HG02798 (cell line): ENCODE results near the gene KSR1.

Experiments used
- ATAC-seq: cut with Tn5 transposase; IDR thresholded peaks from one replicate; pipeline ENCODE4 v1.9.1; 2021; ENCODE audit warnings: mild to moderate bottlenecking; ENCODE audit not compliant: unreplicated experiment, poor library complexity

Gene KSR1

DNA sequence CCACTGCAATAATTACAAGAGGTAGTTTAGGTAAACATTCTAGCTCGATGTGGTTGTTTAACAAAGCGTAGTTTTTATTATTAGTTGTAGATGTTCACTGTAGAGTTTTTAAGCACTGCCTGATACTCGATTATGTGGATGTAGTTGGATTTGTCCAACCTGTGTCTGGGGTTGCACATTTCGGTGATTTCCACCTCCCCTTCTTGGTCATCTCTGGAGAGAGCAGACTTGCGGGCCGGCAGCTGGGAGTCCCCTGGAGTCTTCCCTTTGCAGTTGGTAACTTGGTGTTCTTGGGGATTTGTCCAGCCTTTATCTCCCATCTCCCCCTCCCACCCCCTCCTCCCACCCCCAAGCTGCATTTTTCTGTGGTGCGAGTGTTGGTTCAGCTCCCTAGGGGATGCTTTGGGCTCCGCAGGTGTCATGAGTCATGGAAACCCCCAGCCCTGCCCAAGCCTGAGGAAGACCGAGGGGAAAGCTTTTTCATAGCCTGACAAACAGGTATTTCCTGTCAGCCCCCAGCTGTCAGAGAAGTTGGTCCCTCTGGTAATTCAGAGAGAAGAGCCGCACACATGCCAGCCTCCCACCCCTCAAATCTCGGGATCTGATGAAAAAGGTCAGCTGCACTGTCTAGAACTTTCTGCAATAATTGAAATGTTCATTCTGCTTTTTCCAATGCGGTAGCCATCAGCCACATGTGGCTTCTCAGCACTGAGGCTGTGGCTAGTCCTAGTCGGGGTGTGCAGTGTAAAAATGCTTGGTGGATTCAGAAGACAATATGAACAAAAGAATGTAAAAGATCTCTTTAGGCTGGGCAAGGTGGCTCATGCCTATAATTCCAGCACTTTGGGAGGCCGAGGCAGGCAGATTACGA, 50.3 kb downstream of the KSR1 start:
- peak; percentile 65 for ATAC-seq

DNA sequence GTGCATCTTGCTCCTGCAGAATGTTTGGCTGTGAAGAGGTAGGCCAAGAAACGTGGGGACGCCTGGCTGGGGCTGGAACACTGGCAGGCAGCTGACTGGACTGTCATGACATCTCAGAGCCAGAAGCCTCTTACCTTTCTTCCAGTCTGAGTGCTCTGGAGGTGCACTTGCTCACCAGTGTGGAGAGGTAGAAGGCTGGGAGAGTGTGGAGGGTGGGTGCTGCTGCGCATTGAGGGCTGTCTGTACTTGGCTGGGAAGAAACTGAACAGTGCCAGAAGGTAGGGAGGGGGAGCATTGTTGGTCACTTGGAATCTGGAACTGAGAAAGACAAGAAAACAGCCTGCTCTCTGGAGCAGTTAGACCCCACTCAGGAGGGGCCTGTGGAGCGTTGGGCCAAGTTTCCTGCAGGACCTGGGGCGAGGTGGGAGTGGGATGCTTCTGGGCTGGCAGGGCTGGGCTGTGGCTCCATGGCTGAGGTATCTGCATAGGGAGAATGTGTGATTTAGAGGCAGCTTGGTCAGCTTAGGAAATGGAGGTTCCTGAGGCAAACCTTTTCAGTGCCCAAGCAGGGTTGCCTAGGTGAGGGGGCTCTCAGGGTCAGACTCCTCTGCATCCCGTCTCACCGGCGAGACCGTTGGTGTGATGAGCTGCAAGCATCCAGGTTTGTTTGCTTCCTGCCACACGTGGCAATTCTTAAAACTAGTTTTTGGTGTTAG, 55.1 kb downstream of the KSR1 start:
- ATAC-seq, result no peak

DNA sequence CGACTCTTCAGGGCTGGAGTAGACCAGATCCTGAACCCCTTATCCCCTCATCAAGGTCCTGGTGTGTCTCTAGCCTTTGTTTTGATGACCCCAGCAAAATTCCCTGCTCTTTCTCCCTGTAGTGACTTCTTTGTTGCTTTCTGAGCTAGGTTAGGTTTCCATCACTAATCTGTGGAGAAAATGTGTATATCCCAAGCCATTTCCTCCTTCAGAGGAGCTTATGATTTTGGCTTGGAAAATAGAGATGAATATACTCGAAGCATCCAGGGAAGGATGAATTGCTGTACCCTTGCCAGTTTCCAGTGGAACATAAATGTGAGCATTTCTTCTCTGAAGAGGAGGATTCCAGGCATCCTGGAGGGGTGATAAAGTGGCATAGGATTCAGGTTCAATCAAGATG, 55.8 kb downstream of the KSR1 start:
- ATAC-seq, result no peak

DNA sequence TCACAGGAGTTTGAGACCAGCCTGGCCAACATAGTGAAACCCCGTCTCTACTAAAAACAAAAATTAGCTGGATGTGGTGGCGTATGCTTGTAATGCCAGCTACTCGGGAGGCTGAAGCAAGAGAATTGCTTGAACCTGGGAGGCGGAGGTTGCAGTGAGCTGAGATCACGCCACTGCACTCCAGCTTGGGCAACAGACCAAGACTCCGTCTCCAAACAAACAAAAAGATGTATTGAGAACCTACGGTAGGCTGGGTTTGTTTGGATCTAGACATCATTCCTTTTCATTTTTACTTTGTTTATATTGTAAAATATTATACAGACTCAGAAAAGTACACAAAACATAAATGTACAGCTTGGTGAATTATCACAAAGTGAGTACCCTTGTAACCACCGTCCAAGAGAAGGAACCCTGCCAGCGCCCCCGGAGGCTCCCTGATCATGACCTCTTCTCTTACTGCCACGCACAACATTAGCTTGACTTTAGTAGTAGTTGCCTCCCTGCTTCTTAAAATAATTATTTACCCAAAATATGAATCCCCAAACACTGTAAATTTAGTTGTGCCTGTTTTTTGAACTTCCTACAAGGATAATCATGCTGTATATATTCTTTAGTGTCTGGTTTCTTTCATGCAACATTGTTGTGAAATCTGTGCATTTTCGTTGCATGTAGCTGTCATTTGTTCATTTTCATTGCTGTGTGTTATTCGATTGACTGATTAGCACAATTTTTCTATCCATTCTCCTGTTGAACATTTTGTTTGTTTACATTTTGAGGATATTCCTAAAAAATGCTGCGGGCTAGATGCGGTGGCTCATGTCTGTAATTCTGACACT, 56.5 kb downstream of the KSR1 start:
- ATAC-seq, result no peak

DNA sequence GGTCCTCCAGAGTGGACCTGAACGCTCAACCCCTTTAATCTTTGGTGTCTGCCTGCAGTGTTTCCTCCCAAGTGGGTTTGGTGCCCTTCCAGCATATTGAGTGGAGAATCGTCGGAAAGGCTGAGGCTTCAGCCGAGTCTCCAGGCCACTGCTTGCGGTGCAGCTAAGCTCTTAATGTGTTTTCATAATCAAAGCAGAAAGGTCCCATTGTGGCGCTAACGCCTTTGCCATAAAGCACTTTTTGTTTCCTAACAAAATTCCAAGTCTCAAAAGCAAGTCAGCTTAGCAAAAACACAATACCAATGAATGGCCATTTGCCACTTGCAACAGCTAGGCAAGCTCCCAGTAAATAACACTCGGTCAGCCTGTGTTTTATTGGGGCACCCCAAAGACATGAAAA, 57.6 kb downstream of the KSR1 start:
- no peak for ATAC-seq

DNA sequence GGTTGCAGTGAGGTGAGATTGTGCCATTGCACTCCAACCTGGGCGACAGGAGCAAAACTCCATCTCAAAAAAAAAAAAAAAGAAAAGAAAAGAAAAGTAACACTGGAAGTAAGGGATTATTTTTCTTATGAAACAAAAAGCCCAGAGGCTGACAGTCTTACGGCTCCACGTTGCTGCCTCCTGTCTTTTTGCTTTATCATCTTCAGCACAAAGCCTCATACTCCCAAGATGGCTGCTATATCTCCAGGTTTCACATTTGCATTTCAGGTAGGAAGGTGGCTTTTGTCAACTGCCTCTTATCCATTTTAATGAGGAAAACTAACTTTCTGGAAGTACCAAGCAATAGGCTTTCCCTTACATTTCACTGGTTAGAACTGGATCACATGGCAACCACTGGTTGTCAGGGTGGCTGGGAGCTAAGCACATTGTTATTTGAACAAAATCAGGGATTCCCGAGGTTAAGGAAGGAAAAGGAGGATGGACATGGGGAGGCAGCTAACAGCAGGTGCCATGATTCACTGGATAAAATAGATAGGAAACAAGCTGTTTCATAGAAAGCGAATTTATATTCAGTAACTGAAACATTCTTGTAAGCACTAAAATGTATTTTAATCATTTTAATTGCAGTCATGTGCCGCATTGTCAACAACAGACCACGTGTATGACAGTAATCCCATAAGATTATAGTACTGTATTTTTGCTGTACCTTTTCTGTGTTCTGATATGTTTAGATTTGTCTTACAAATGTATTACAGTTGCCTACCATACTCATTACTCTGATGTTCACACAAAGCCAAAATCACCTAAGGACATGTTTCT, 58.6 kb downstream of the KSR1 start:
- ATAC-seq, result no peak

DNA sequence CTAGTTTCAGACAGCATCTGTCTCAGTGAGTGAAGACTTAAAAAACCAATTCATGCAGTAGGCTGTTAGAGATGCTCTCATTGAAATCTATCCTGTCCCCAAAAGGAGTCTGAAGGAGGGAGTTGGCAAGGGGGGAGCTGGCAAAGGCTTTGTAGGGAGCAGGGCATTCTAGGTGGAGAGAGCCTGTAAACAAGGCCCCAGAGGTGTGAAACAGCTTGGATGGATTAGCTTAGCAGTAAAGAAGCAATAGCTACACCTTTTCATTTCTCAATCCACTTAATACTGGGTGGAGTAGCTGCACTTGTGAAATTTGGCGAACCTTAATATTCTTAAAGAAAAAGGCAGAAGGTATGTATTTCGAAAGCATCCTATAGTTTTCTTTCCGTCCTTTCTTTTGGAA, 61.8 kb downstream of the KSR1 start:
- no peak for ATAC-seq

DNA sequence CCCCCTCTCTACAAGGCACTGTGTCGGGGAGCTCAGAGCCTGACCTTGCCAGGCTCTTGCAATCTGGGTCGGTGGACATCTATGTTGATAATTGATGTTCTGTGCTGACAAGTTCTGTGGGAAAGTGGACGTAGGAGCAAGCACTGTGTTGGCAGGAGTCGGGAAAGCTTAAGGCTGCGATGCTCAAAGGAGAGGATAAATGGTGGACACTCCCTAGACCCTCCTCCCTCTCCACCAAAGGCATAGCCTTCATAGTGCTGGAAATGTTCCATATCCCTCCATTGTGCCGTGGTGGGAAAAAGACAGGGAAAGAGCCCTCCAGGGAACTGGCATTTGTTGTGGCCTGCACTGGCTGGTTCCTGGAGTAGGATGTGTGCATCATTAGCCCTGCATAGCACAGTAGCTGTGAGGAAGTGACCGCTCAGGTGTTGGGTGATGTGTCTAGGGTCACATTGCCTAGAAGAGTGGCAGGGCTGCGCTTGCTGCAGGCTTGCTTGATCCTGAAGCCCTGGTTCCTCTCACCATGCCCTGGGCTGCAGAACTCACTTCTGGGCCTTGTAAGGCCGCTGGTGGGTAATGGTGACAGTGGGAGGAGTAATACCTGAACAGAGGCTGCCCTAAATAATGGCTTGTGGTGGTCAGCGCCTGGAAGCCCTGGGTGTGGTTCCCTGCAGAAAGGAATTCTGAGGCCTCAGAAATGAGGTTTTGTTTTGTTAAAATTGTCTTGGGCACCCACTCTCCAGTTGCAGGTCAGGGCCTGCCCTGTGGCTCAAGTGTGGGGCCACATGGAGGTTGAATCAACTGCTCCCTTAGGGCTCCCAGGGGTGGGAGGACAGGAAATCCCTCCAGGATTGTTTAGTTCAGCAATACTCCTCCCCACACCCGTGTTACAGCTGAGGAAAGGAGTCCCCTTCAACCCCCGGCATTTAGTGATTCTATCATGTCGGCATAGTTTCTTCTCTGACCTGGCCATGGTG, 62.6 kb downstream of the KSR1 start:
- ATAC-seq, result peak; percentile 25

DNA sequence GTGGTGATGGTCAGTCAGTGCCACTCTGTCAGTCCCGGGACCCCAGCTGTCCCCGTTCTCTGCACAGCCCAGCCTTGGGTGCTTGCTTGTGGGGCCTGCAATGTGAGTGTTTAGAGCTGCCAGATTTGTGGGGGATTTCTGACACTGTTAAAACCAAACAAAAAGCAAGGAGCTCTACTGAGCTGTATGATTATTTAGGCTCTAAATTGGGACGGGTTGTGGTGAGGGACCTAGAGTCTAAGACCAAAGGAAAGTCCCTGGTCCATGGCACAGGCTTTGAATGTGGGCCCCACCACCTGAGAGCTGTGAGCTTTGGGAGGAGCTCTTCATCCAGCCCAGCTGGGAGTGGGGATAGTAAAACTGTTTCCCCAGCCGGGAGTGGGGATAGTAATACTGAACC, 63.3 kb downstream of the KSR1 start:
- ATAC-seq, result peak; percentile 62

DNA sequence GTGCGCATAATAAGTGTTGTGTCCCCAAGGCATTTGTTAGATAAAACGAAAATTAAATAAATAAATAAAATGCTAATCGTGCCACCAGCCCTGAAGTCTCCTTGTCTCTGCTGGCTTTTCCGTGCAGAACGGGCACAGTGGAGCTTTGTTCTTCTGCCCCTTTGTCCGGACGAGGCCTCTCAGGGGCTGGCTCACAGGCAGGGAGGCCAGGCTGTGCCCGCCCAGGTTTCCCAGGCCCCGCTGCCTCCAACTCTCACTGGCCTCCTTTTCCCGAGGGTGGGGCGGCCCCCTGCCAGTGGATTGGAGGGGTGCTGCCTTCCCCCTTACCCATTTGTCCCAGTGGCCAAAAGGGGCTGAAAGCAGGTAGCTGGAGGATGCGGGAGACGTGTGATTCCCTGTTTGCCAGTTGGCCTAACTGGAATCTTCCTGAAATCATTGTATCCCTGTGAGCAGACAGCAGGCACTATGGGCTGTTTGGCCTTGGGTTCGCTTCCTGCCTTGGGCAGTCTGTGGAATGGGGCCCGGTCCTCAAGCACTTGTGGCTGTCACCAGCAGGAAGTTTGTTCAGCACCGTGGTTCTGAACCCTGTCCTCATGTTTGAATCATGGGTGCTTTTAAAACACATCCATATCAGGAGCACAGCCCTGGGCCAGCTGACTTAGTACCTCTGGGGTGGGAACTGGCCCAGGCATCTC, 64.4 kb downstream of the KSR1 start:
- no peak for ATAC-seq

DNA sequence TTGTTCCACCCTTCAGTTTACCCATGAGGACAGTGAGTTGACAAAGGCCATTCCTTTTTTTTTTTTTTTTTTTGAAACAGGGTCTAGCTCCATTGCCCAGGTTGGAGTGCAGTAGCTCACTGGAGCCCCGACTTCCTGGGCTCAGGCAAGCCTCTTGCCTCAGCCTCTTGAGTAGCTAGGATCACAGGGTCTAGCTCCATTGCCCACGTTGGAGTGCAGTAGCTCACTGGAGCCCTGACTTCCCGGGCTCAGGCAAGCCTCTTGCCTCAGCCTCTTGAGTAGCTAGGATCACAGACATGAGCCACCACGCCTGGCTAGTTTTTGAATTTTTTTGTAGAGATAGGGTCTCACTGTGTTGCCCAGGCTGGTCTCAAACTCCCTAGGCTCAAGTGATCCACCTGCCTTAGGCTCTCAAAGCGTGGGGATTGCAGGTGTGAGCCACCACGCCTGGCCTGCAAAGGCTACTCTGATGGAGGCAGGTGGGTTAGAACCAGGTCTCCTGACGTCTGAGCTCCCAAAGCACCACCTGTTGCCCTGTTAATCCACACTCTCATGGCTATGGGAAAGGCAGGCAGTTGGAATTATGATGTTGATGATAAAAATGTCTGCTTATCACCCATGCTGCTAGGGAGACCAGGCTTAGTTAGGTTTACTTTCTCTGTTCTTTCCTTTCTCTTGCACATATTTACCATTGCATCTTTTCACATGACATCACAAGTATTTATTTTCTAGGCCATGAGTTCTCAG, 65.2 kb downstream of the KSR1 start:
- ATAC-seq, result no peak

DNA sequence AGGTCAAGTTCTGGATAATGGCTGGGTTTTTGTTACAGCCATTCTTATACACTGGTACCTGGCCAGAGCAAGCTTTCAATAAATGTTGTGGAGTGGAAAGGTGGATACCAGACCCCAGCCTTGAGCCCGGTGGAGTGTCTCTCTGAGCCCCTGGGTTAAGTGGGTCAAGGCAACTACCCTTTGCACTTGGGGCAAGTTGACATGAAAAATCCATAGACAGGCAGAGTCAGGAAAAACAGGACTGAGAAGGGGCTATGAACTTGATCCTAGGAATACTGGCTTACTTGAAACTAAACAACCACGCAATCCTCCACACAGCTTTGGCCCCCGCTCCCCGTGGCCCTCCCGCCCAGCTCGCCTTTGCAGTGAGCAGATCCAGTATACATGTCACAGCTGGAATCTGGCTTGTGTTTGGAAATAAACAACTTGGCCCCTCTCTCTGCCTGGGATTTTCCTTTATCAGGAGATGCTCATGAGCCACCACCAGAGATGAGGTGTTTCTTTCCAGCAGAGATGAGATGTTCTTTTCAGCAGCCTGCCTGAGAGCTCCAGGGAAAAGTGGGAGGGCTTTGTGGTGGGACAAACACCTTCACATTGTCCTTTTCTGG, 65.9 kb downstream of the KSR1 start:
- ATAC-seq, result no peak

DNA sequence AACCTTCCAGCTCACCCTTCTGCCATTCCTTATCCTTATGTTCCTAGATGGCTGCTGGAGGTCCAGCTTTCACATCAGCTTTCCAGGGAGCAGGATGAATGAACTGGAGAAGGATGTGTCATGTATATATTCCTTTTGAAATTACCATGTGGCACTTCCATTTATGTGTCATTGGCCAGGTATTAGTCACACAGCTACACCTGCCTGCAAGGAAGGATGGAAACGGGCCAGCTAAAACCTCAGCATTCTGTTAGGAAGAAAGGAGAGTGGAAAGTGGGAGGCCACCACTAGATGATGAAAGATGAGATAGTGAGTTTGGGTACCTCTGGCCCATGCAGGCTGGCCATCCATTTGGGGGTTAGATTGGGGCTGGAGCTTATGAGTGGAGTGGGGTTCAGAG, 67.5 kb downstream of the KSR1 start:
- no peak for ATAC-seq

DNA sequence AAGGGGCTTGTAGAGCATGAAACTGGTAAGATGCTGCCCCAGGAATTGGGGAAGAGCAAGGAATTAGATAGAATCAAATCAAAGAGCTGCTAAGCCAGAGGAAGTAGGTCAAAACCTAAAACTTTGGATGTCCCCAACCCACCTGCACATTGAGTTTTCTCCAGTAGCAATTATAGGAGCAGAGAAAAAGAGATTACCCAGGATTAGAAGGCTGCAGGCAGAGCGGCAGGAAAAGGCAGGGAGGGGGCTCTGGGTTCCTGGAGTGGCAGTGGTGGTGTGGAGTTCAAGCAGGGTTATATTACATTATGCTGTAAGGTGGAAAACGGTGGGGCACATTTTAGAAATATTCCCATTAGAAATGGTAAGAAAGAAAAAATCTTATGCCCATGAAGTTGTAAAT, 68.3 kb downstream of the KSR1 start:
- ATAC-seq, result no peak

DNA sequence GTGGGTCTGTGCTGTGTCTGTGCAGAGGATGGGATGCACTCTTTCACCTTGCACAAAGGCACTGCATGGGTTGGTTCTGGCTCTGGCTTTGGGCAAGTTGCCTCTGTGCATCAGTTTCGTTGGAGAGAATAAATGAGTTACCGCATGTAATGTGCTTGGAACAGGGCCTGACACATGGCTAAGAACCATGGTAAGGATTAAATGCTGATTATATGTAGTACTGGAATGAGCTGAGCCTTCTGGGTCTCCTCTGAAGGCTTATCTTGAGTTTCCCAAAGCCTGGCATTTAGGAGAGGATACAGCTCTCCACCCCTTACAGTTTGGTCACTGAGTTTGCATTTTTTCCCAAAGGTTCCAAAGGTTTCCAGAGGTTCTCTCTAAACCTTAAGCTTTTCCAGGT, 69.1 kb downstream of the KSR1 start:
- ATAC-seq, result no peak

DNA sequence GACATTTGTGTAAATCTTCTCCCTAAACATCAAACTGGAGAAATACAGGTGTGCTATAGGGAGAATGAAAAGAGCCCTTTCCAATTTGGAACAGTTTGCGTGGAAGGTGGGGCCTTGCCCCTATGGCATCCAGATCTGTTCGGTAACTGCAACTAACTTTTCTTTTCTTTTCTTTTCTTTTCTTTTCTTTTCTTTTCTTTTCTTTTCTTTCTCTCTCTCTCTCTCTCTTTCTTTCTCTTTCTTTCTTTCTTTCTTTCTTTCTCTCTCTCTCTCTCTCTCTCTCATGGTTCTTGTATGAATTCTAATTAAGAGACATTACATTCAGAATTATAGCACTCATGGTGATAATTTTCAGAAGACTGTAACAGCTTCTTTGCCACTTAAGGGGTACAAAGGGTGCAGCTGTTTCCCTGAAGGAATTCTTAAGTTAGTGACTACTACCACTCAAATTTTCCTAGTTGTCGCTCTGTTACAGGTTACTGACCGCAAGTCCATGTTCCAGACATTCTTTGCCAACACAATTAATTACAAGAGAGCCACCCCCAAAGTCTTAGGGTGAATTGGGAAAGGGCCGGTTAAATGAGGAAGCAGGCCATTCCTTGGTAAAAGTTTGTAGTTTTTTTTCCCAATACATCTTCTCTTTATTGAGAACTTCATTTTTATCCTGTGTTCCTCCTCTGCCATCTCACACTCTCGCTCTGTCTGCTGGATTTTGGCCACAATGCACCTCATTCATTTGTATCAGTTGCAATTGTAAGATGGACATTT, 69.8 kb downstream of the KSR1 start:
- ATAC-seq, result no peak

DNA sequence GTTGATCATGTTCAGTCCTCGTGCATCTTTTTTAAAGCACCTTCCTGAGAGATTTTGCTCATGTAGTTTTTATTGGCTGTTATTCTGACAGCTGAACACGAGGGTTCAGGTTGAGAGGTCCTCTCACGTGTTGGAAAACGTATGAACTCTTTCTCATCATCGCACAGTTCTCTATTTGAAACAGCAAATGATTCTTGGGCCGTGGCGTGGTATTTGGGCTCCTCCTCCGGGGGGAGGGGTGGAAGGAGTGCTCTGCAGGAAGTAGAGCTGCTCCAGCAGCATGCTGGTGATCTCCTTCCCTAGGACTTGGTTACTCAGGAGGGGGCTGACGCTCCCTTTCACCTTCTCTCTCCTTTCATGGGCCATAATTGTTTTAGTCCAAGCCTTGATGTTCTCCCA, 70.4 kb downstream of the KSR1 start:
- ATAC-seq, result peak; percentile 66
